HepG2 (cell line): ENCODE data around the gene PYGB. TPM values are rescaled to one million over a fixed set of nuclear protein-coding genes. Genes with fewer than 3 reads are reported as not detected.

ENCODE experiments used
- ARNT2 ChIP-seq: sonication (generic); formaldehyde crosslinking; IDR thresholded peaks from 2 replicates; pipeline ENCODE4 v1.8.0; 2022; ENCODE audit warnings: mild to moderate bottlenecking, low read depth, missing genetic modification reagents, moderate library complexity
- CHD2 ChIP-seq: IDR thresholded peaks from 2 replicates; pipeline ENCODE4 v1.6.1; 2011; ENCODE audit warnings: low read depth, low read length, improper control_type of control experiment
- E2F2 ChIP-seq: sonication (generic); formaldehyde crosslinking; IDR thresholded peaks from 2 replicates; pipeline ENCODE4 v1.4.0; 2020; ENCODE audit warnings: missing genetic modification reagents, borderline replicate concordance
- FOXJ3 ChIP-seq: sonication (generic); formaldehyde crosslinking; IDR thresholded peaks from 2 replicates; pipeline ENCODE4 v1.4.0; 2020; ENCODE audit warnings: missing genetic modification reagents, mild to moderate bottlenecking, borderline replicate concordance
- HNF4A ChIP-seq: sonication (generic); formaldehyde crosslinking; IDR thresholded peaks from 2 replicates; pipeline ENCODE4 v1.4.0; 2020; ENCODE audit warnings: missing genetic modification reagents
- NR2C2 ChIP-seq: sonication (generic); formaldehyde crosslinking; IDR thresholded peaks from 2 replicates; pipeline ENCODE4 v1.4.0; 2020; ENCODE audit warnings: missing genetic modification reagents, mild to moderate bottlenecking, moderate library complexity, borderline replicate concordance
- TBL1XR1 ChIP-seq: fragments of 150-350 bp; IDR thresholded peaks from 2 replicates; pipeline ENCODE4 v1.6.1; 2014; ENCODE audit warnings: borderline replicate concordance, low read length; ENCODE audit not compliant: partially characterized antibody
- ZMYM2 ChIP-seq: sonication (generic); formaldehyde crosslinking; IDR thresholded peaks from 2 replicates; pipeline ENCODE4 v1.8.0; 2022; ENCODE audit warnings: mild to moderate bottlenecking, missing genetic modification reagents
- ZNF101 ChIP-seq: sonication (generic); formaldehyde crosslinking; IDR thresholded peaks from 2 replicates; pipeline ENCODE4 v1.4.0; 2020; ENCODE audit warnings: mild to moderate bottlenecking, low read depth, missing genetic modification reagents, borderline replicate concordance
- ZNF484 ChIP-seq: sonication (generic); formaldehyde crosslinking; IDR thresholded peaks from 2 replicates; pipeline ENCODE4 v1.5.1; 2020; ENCODE audit warnings: mild to moderate bottlenecking, low read depth, missing genetic modification reagents, borderline replicate concordance
- ZNF546 ChIP-seq: sonication (generic); formaldehyde crosslinking; conservative IDR thresholded peaks from 2 replicates; pipeline ENCODE4 v1.8.1; 2023; ENCODE audit warnings: mild to moderate bottlenecking, missing genetic modification reagents
- ZNF713 ChIP-seq: sonication (generic); formaldehyde crosslinking; IDR thresholded peaks from 2 replicates; pipeline ENCODE4 v1.4.0; 2020; ENCODE audit warnings: mild to moderate bottlenecking, missing genetic modification reagents
- ZNF747 ChIP-seq: sonication (generic); formaldehyde crosslinking; IDR thresholded peaks from 2 replicates; pipeline ENCODE4 v1.8.1; 2023; ENCODE audit warnings: missing genetic modification reagents, mild to moderate bottlenecking, borderline replicate concordance
- ZNF776 ChIP-seq: sonication (generic); formaldehyde crosslinking; IDR thresholded peaks from 2 replicates; pipeline ENCODE4 v1.4.0; 2020; ENCODE audit warnings: mild to moderate bottlenecking, missing genetic modification reagents
- ZSCAN21 ChIP-seq: sonication (generic); formaldehyde crosslinking; IDR thresholded peaks from 2 replicates; pipeline ENCODE4 v1.8.0; 2022; ENCODE audit warnings: mild to moderate bottlenecking, missing genetic modification reagents, moderate library complexity, borderline replicate concordance
- polyA plus RNA-seq, 8 experiments: library from polyadenylated mRNA; depleted of rRNA in 3 of 8; stranded (reverse) in 7 of 8; unstranded in 1 of 8; fragments of >200 nt; fragmentation: Illumina TruSeq in 4 of 8; extraction: Trizol in 4 of 8; gene quantifications; 2 replicates each; pipeline versions ENCODE4 v1.2.1 to v1.2.3, GENCODE V29; 2011 to 2016; ENCODE audit warnings: low read depth in 4 of 8, missing spikeins in 1 of 8, mixed read lengths in 1 of 8; ENCODE audit not compliant: insufficient read depth in 1 of 8
- total RNA-seq, 5 experiments: library from RNA; depleted of rRNA; stranded (reverse); fragments of >200 nt; fragmentation: Illumina TruSeq; extraction: Trizol; gene quantifications; 2 replicates each; pipeline ENCODE4 v1.2.3, GENCODE V29; 2016; ENCODE audit warnings: low read depth in 1 of 5
- TF ChIP-seq, protein P1 (sequence below): IDR thresholded peaks from 2 replicates; pipeline ENCODE4 v1.6.1; 2016; ENCODE audit warnings: missing genetic modification reagents, missing compliant biosample characterization
- TF ChIP-seq, protein P2 (sequence below): sonication (generic); formaldehyde crosslinking; IDR thresholded peaks from 2 replicates; pipeline ENCODE4 v1.5.0; 2020; ENCODE audit warnings: mild to moderate bottlenecking, missing genetic modification reagents, moderate library complexity
- TF ChIP-seq, protein P3 (sequence below): sonication (generic); formaldehyde crosslinking; IDR thresholded peaks from 2 replicates; pipeline ENCODE4 v1.4.0; 2020; ENCODE audit warnings: mild to moderate bottlenecking, missing genetic modification reagents

Gene PYGB
- total and polyA plus RNA-seq, 2 of the 13 experiments (the other 11 are each of a cell fraction or from before 2014, with no cell fraction given), result 24.2 to 86.3 TPM

GRCh38 chr20:25227317-25227831 is 20.5 kb upstream of the PYGB start (continued):
- no peak for TF ChIP-seq ZNF101 (CRISPR knock-in tag)
- TF ChIP-seq ZSCAN21 (CRISPR knock-in tag), result no peak
- no peak for TF ChIP-seq ZNF776 (CRISPR knock-in tag)
- no peak; the same call in 1 of the 2 replicates for TF ChIP-seq HNF4A
- TF ChIP-seq, protein P1, sequence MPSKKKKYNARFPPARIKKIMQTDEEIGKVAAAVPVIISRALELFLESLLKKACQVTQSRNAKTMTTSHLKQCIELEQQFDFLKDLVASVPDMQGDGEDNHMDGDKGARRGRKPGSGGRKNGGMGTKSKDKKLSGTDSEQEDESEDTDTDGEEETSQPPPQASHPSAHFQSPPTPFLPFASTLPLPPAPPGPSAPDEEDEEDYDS, result no peak
- no peak for TF ChIP-seq FOXJ3 (CRISPR knock-in tag)
- TF ChIP-seq NR2C2 (CRISPR knock-in tag), result no peak; the same call in none of the 2 replicates
- TF ChIP-seq, protein P2, sequence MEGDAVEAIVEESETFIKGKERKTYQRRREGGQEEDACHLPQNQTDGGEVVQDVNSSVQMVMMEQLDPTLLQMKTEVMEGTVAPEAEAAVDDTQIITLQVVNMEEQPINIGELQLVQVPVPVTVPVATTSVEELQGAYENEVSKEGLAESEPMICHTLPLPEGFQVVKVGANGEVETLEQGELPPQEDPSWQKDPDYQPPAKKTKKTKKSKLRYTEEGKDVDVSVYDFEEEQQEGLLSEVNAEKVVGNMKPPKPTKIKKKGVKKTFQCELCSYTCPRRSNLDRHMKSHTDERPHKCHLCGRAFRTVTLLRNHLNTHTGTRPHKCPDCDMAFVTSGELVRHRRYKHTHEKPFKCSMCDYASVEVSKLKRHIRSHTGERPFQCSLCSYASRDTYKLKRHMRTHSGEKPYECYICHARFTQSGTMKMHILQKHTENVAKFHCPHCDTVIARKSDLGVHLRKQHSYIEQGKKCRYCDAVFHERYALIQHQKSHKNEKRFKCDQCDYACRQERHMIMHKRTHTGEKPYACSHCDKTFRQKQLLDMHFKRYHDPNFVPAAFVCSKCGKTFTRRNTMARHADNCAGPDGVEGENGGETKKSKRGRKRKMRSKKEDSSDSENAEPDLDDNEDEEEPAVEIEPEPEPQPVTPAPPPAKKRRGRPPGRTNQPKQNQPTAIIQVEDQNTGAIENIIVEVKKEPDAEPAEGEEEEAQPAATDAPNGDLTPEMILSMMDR (CRISPR knock-in tag), result no peak
- no peak for TF ChIP-seq ZNF713 (CRISPR knock-in tag)
- TF ChIP-seq ARNT2 (CRISPR knock-in tag), result no peak
- no peak for TF ChIP-seq CHD2
- no peak for TF ChIP-seq ZNF546 (CRISPR knock-in tag)
- TF ChIP-seq ZNF484 (CRISPR knock-in tag), result no peak
- TF ChIP-seq ZMYM2, result no peak
- TF ChIP-seq, protein P3, sequence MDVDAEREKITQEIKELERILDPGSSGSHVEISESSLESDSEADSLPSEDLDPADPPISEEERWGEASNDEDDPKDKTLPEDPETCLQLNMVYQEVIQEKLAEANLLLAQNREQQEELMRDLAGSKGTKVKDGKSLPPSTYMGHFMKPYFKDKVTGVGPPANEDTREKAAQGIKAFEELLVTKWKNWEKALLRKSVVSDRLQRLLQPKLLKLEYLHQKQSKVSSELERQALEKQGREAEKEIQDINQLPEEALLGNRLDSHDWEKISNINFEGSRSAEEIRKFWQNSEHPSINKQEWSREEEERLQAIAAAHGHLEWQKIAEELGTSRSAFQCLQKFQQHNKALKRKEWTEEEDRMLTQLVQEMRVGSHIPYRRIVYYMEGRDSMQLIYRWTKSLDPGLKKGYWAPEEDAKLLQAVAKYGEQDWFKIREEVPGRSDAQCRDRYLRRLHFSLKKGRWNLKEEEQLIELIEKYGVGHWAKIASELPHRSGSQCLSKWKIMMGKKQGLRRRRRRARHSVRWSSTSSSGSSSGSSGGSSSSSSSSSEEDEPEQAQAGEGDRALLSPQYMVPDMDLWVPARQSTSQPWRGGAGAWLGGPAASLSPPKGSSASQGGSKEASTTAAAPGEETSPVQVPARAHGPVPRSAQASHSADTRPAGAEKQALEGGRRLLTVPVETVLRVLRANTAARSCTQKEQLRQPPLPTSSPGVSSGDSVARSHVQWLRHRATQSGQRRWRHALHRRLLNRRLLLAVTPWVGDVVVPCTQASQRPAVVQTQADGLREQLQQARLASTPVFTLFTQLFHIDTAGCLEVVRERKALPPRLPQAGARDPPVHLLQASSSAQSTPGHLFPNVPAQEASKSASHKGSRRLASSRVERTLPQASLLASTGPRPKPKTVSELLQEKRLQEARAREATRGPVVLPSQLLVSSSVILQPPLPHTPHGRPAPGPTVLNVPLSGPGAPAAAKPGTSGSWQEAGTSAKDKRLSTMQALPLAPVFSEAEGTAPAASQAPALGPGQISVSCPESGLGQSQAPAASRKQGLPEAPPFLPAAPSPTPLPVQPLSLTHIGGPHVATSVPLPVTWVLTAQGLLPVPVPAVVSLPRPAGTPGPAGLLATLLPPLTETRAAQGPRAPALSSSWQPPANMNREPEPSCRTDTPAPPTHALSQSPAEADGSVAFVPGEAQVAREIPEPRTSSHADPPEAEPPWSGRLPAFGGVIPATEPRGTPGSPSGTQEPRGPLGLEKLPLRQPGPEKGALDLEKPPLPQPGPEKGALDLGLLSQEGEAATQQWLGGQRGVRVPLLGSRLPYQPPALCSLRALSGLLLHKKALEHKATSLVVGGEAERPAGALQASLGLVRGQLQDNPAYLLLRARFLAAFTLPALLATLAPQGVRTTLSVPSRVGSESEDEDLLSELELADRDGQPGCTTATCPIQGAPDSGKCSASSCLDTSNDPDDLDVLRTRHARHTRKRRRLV (CRISPR knock-in tag), result no peak
- no peak for TF ChIP-seq TBL1XR1
- TF ChIP-seq ZNF747, result no peak
- TF ChIP-seq E2F2, result no peak
